Ascending aorta (tissue), 2 donors: ENCODE results near the gene SPACA6. TPM values are rescaled to one million over a fixed set of nuclear protein-coding genes. Genes with fewer than 3 reads are reported as not detected.
"Not testable (repeated sequence)": the region's sequence is repeated elsewhere in the genome, so short reads cannot be mapped to it uniquely, and the experiment has no call there.

Source experiments
- DNase-seq, 2 donors: peaks; one replicate each; pipeline ENCODE4 v3.0.0-alpha.2; 2019; ENCODE audit warnings: low spot score in 2 of 2
- H3K27ac ChIP-seq, 2 donors: fragments of 200-600 bp; sonication (generic); one replicate each; pipeline ENCODE4 v1.5.1; 2016 to 2017; ENCODE audit warnings: mild to moderate bottlenecking in 1 of 2
- H3K27me3 ChIP-seq: fragments of 200-600 bp; sonication (generic); one replicate; pipeline ENCODE4 v1.5.1; 2017
- H3K36me3 ChIP-seq, 2 donors: fragments of 200-600 bp; sonication (generic); one replicate each; pipeline ENCODE4 v1.5.1; 2016
- H3K4me1 ChIP-seq, 2 donors: fragments of 200-600 bp; sonication (generic); one replicate each; pipeline ENCODE4 v1.5.1; 2016 to 2017; ENCODE audit warnings: mild to moderate bottlenecking in 1 of 2
- H3K4me3 ChIP-seq, 2 donors: fragments of 200-600 bp; sonication (generic); one replicate each; pipeline ENCODE4 v1.5.1; 2016 to 2017; ENCODE audit warnings: mild to moderate bottlenecking in 1 of 2
- H3K9me3 ChIP-seq, 2 donors: fragments of 200-600 bp; sonication (generic); one replicate each; pipeline ENCODE4 v1.5.1; 2016
- CTCF ChIP-seq, 3 experiments: fragments of 200-600 bp in 2 of 3; fragments of 450-650 bp in 1 of 3; sonication (generic) in 2 of 3; IDR thresholded peaks; one replicate each; pipeline ENCODE4 v1.5.1; 2016 to 2019; ENCODE audit warnings: antibody characterized with exemption in 3 of 3, mild to moderate bottlenecking in 1 of 3, moderate library complexity in 1 of 3
- intact Hi-C: fragments of 100-400 bp; cut with DNase I; formaldehyde crosslinking; loops from one replicate; pipeline ENCODE4 v1.15.1; 2023
- total RNA-seq: library from RNA; depleted of rRNA; stranded (reverse); fragments of >200 nt; gene quantifications from one replicate; pipeline ENCODE4 v1.1.0, GENCODE V29; 2016

The SPACA6 gene
- total RNA-seq, 1 donor from 2014 or later = 16.0 TPM

- no peaks in the 10 kb centered on the region for H3K36me3 ChIP-seq
- DNase-seq = no peak
- H3K4me1 ChIP-seq = no peaks in the 10 kb centered on the region
- intact Hi-C loops = no loop called here
- TF ChIP-seq CTCF (IDR thresholded peaks at IDR 0.05) = no peak
- no peak overlapping the region for H3K4me3 ChIP-seq
- no peaks in the 10 kb centered on the region for H3K9me3 ChIP-seq
- H3K27me3 ChIP-seq = no peaks in the 10 kb centered on the region
- H3K27ac ChIP-seq = no peak overlapping the region
Observed at GRCh38 chr19:51733742-51734522, 40.8 kb downstream of the SPACA6 start.

- intact Hi-C loops = no loop called here
- Histone ChIP-seq H3K36me3 (no peaks in the 10 kb centered on the region), H3K9me3 (no peaks in the 10 kb centered on the region), H3K27ac (no peak overlapping the region), H3K4me3 (no peak overlapping the region), H3K4me1 (no peaks in the 10 kb centered on the region), H3K27me3 (no peaks in the 10 kb centered on the region)
- TF ChIP-seq CTCF (IDR thresholded peaks at IDR 0.05) = no peak
- peak; percentile 45 to 84 for DNase-seq
Observed at GRCh38 chr19:51735759-51736449, 42.8 kb downstream of the SPACA6 start.

GRCh38 chr19:51737389-51737788, 44.3 kb downstream of the SPACA6 start:
- no peaks in the 10 kb centered on the region for H3K27me3 ChIP-seq
- H3K27ac ChIP-seq = no peak overlapping the region
- no peak overlapping the region for H3K4me3 ChIP-seq
- H3K36me3 ChIP-seq = no peaks in the 10 kb centered on the region
- intact Hi-C loops = no loop called here
- no peaks in the 10 kb centered on the region for H3K9me3 ChIP-seq
- DNase-seq = no peak
- H3K4me1 ChIP-seq = no peaks in the 10 kb centered on the region
- no peak for TF ChIP-seq CTCF (IDR thresholded peaks at IDR 0.05)

- H3K36me3 ChIP-seq = no peaks in the 10 kb centered on the region
- H3K4me1 ChIP-seq = no peaks in the 10 kb centered on the region
- no peak for TF ChIP-seq CTCF (IDR thresholded peaks at IDR 0.05)
- no peak for DNase-seq
- no peak overlapping the region for H3K4me3 ChIP-seq
- intact Hi-C loops = no loop called here
- no peaks in the 10 kb centered on the region for H3K9me3 ChIP-seq
- H3K27me3 ChIP-seq = no peaks in the 10 kb centered on the region
- H3K27ac ChIP-seq = no peak overlapping the region
Observed at GRCh38 chr19:51737924-51738323, 44.8 kb downstream of the SPACA6 start.

GRCh38 chr19:51738523-51738922, 45.4 kb downstream of the SPACA6 start:
- DNase-seq, H3K4me3 ChIP-seq, H3K4me1 ChIP-seq, H3K27me3 ChIP-seq, H3K9me3 ChIP-seq, H3K36me3 ChIP-seq, H3K27ac ChIP-seq, intact Hi-C loops: not testable (repeated sequence)

- Histone ChIP-seq H3K27me3 (no peaks in the 10 kb centered on the region), H3K4me1 (no peaks in the 10 kb centered on the region), H3K36me3 (no peaks in the 10 kb centered on the region), H3K4me3 (no peak overlapping the region), H3K27ac (no peak overlapping the region), H3K9me3 (no peaks in the 10 kb centered on the region)
- intact Hi-C loops = no loop called here
- no peak for DNase-seq
- no peak for TF ChIP-seq CTCF (IDR thresholded peaks at IDR 0.05)
Observed at GRCh38 chr19:51739466-51740213, 46.5 kb downstream of the SPACA6 start.
